Urinary bladder (tissue), 4 donors: Measurements from ENCODE around the gene FTCD. TPM values are rescaled to one million over a fixed set of nuclear protein-coding genes. Genes with fewer than 3 reads are reported as not detected.
"Not testable (repeated sequence)": the region's sequence is repeated elsewhere in the genome, so short reads cannot be mapped to it uniquely, and the experiment has no call there.

Experiments used
- DNase-seq: peaks from one replicate; pipeline ENCODE4 v3.0.0-alpha.2; 2015; ENCODE audit errors: extremely low spot score
- H3K27ac ChIP-seq: one replicate; pipeline ENCODE4 v1.5.1; 2013; ENCODE audit warnings: low read depth, mild to moderate bottlenecking, moderate library complexity
- H3K36me3 ChIP-seq: one replicate; pipeline ENCODE4 v1.6.1; 2013; ENCODE audit warnings: mild to moderate bottlenecking, moderate library complexity; ENCODE audit not compliant: insufficient read depth
- H3K4me1 ChIP-seq: one replicate; pipeline ENCODE4 v1.6.1; 2013; ENCODE audit warnings: mild to moderate bottlenecking, moderate library complexity; ENCODE audit not compliant: insufficient read depth
- H3K4me3 ChIP-seq: one replicate; pipeline ENCODE4 v1.5.1; 2013; ENCODE audit warnings: low read depth, low read length
- WGBS: extraction: QIAGEN DNeasy Blood & Tissue Kit; methylation state at CpG from one replicate; pipeline ENCODE4 v1.1.7; 2013; 5-methylcytosine and 5-hydroxymethylcytosine counted together
- polyA plus RNA-seq: library from polyadenylated mRNA; stranded (reverse); fragments of 200-250 nt; gene quantifications from one replicate; pipeline ENCODE4 v1.2.3, GENCODE V29; 2013
- total RNA-seq: library from RNA; depleted of rRNA; stranded (reverse); fragments of >200 nt; gene quantifications from one replicate; pipeline ENCODE4 v1.2.3, GENCODE V29; 2014
- donor health status: healthy with polysubstance abuse.
- donor health status: healthy.

FTCD gene
- total and polyA plus RNA-seq, 2 donors: 0.48 to 0.75 TPM

- Histone ChIP-seq H3K4me1 (no peaks in the 10 kb centered on the region), H3K27ac (no peak overlapping the region), H3K36me3 (no peaks in the 10 kb centered on the region), H3K4me3 (no peak overlapping the region)
- WGBS: 92% methylated on average over 11 of the region's 11 CpGs
- no peak for DNase-seq
These were observed 7.3 kb downstream of the FTCD start for GRCh38 chr21:46148106-46148505.

GRCh38 chr21:46147429-46147828 is 8.0 kb downstream of the FTCD start:
- 80% methylated on average over 12 of the region's 12 CpGs for WGBS
- H3K4me1 ChIP-seq, H3K4me3 ChIP-seq, DNase-seq, H3K36me3 ChIP-seq, H3K27ac ChIP-seq: not testable (repeated sequence)

- Histone ChIP-seq H3K36me3 (no peaks in the 10 kb centered on the region), H3K4me1 (no peaks in the 10 kb centered on the region), H3K4me3 (no peak overlapping the region), H3K27ac (no peak overlapping the region)
- WGBS: 81% methylated on average over 14 of the region's 14 CpGs
- no peak for DNase-seq
These were observed 8.5 kb downstream of the FTCD start for GRCh38 chr21:46146856-46147255.

GRCh38 chr21:46145840-46146691 is 9.3 kb downstream of the FTCD start:
- DNase-seq: no peak

GRCh38 chr21:46145159-46145839 is 10.1 kb downstream of the FTCD start:
- DNase-seq: no peak
- H3K36me3 ChIP-seq: no peaks in the 10 kb centered on the region
- WGBS: 95% methylated on average over 45 of the region's 51 CpGs
- H3K27ac ChIP-seq: no peak overlapping the region
- no peak overlapping the region for H3K4me3 ChIP-seq
- H3K4me1 ChIP-seq: no peaks in the 10 kb centered on the region

More at GRCh38 chr21:46145840-46146691, 9.3 kb downstream of the FTCD start:
- no peaks in the 10 kb centered on the region for H3K36me3 ChIP-seq
- H3K4me1 ChIP-seq: no peaks in the 10 kb centered on the region
- 89% methylated on average over 55 of the region's 60 CpGs for WGBS
- H3K4me3 ChIP-seq: no peak overlapping the region
- no peak overlapping the region for H3K27ac ChIP-seq

GRCh38 chr21:46144464-46145070 is 10.8 kb downstream of the FTCD start:
- Histone ChIP-seq H3K27ac (no peak overlapping the region), H3K4me3 (no peak overlapping the region), H3K4me1 (no peaks in the 10 kb centered on the region), H3K36me3 (no peaks in the 10 kb centered on the region)
- 41% methylated on average over 4 of the region's 4 CpGs for WGBS
- no peak for DNase-seq

- H3K4me1 ChIP-seq: no peaks in the 10 kb centered on the region
- 78% methylated on average over 21 of the region's 21 CpGs for WGBS
- H3K36me3 ChIP-seq: no peaks in the 10 kb centered on the region
- H3K4me3 ChIP-seq: no peak overlapping the region
- DNase-seq: no peak
- H3K27ac ChIP-seq: no peak overlapping the region
These were observed 12.6 kb downstream of the FTCD start for GRCh38 chr21:46142582-46143473.

- H3K4me3 ChIP-seq: no peak overlapping the region
- H3K4me1 ChIP-seq: no peaks in the 10 kb centered on the region
- 94% methylated on average over 45 of the region's 45 CpGs for WGBS
- no peaks in the 10 kb centered on the region for H3K36me3 ChIP-seq
- H3K27ac ChIP-seq: no peak overlapping the region
- DNase-seq: no peak
These were observed 13.4 kb downstream of the FTCD start for GRCh38 chr21:46141767-46142581.

- not testable (repeated sequence) for DNase-seq, H3K27ac ChIP-seq, H3K36me3 ChIP-seq, H3K4me3 ChIP-seq, H3K4me1 ChIP-seq
- WGBS: 54% methylated on average over 29 of the region's 29 CpGs
These were observed 14.9 kb downstream of the FTCD start for GRCh38 chr21:46140352-46141003.

GRCh38 chr21:46139686-46140085 is 15.7 kb downstream of the FTCD start:
- 93% methylated on average over 15 of the region's 15 CpGs for WGBS
- H3K27ac ChIP-seq: no peak overlapping the region
- no peaks in the 10 kb centered on the region for H3K36me3 ChIP-seq
- no peak for DNase-seq
- H3K4me3 ChIP-seq: no peak overlapping the region
- H3K4me1 ChIP-seq: no peaks in the 10 kb centered on the region

GRCh38 chr21:46138383-46138970 is 16.9 kb downstream of the FTCD start:
- Histone ChIP-seq H3K36me3 (no peaks in the 10 kb centered on the region), H3K4me1 (no peaks in the 10 kb centered on the region), H3K4me3 (no peak overlapping the region), H3K27ac (no peak overlapping the region)
- no peak for DNase-seq
- 91% methylated on average over 28 of the region's 28 CpGs for WGBS

- H3K27ac ChIP-seq: no peak overlapping the region
- no peaks in the 10 kb centered on the region for H3K36me3 ChIP-seq
- no peak for DNase-seq
- H3K4me3 ChIP-seq: no peak overlapping the region
- 97% methylated on average over 7 of the region's 7 CpGs for WGBS
- no peaks in the 10 kb centered on the region for H3K4me1 ChIP-seq
These were observed 17.5 kb downstream of the FTCD start for GRCh38 chr21:46137908-46138307.
